Suprapubic skin (tissue), 4 donors: ENCODE results near the gene SPAG16. TPM values are rescaled to one million over a fixed set of nuclear protein-coding genes. Genes with fewer than 3 reads are reported as not detected.
A peak's percentile ranks its signal among the peaks of the same experiment; 100 is the strongest.

Source experiments
- DNase-seq, 2 donors: peaks; one replicate each; pipeline ENCODE4 v3.0.0-alpha.2; 2019; ENCODE audit warnings: low spot score in 2 of 2
- H3K27ac ChIP-seq: fragments of 200-600 bp; sonication (generic); one replicate; pipeline ENCODE4 v1.5.1; 2019
- H3K27me3 ChIP-seq: fragments of 200-600 bp; sonication (generic); one replicate; pipeline ENCODE4 v1.5.1; 2019
- H3K36me3 ChIP-seq: fragments of 200-600 bp; sonication (generic); one replicate; pipeline ENCODE4 v1.5.1; 2019
- H3K4me1 ChIP-seq: fragments of 200-600 bp; sonication (generic); one replicate; pipeline ENCODE4 v1.5.1; 2019
- H3K4me3 ChIP-seq: fragments of 200-600 bp; sonication (generic); one replicate; pipeline ENCODE4 v1.5.1; 2019; ENCODE audit warnings: mild to moderate bottlenecking
- H3K9me3 ChIP-seq: fragments of 200-600 bp; sonication (generic); one replicate; pipeline ENCODE4 v1.5.1; 2019
- CTCF ChIP-seq, 2 donors: fragments of 200-600 bp in 1 of 2; fragments of 450-650 bp in 1 of 2; sonication (generic) in 1 of 2; IDR thresholded peaks; one replicate each; pipeline ENCODE4 v1.5.1; 2016 to 2019; ENCODE audit warnings: antibody characterized with exemption in 2 of 2, mild to moderate bottlenecking in 1 of 2, moderate library complexity in 1 of 2
- EP300 ChIP-seq: sonication (generic); formaldehyde crosslinking; IDR thresholded peaks from one replicate; pipeline ENCODE4 v1.6.1; 2017; ENCODE audit warnings: antibody characterized with exemption
- POLR2A ChIP-seq, 2 donors: fragments of 450-650 bp; IDR thresholded peaks; one replicate each; pipeline ENCODE4 v1.6.1; 2017; ENCODE audit warnings: antibody characterized with exemption in 2 of 2, mild to moderate bottlenecking in 2 of 2, moderate library complexity in 2 of 2
- POLR2AphosphoS5 ChIP-seq, 3 donors: sonication (generic); formaldehyde crosslinking; IDR thresholded peaks; one replicate each; pipeline ENCODE4 v1.6.1; 2017; ENCODE audit warnings: antibody characterized with exemption in 3 of 3
- WGBS: methylation state at CpG from one replicate; pipeline ENCODE4 v1.1.5; 2018; 5-methylcytosine and 5-hydroxymethylcytosine counted together
- total RNA-seq, 4 donors: library from RNA; depleted of rRNA; stranded (reverse); fragments of >200 nt; gene quantifications; one replicate each; pipeline ENCODE4 v1.1.0, GENCODE V29; 2016

SPAG16 gene
- total RNA-seq, 4 donors from 2014 or later, result 17.5 to 31.4 (median 22.0) TPM

DNA sequence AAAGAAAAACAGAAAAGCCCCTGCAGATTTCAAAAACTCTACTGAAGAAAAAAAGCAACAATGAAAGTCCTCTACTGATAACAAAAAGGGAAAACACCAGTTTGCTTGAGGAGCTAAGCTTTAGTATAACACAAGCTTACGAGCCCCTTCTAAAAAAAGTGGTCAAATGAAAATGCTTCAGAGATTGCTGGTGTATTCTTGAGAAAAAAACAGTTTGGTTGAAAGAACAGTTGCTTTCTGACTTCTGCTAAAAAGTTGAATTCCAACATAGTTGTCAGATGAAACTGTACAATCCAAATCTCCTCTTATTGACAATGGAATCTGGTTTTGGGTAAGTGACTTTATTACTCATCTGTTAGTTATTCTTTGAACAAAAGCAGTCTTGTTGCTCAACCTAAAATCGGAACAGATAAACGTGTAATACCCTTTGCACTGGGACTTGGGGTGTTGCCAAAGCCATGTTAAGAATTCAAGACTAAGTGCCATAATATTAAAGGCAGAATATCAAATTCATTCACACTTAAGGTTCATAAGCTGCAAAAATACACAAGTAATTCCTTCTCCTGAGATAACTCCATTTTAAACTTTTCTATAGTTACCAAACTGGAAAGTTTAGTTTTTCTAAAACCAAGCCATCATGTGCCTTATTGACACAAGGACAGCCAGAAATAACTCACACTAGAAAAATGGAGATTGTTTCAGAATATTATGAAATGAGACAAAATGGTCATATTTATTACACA lies 45.3 kb upstream of the SPAG16 start:
- 29% methylated on average over 3 of the region's 3 CpGs for WGBS
- DNase-seq, result no peak
- no peak for TF ChIP-seq EP300
- no peak for TF ChIP-seq POLR2AphosphoS5 (IDR thresholded peaks at IDR 0.05)
- no peak for TF ChIP-seq POLR2A (IDR thresholded peaks at IDR 0.05)
- TF ChIP-seq CTCF (IDR thresholded peaks at IDR 0.05), result no peak

DNA sequence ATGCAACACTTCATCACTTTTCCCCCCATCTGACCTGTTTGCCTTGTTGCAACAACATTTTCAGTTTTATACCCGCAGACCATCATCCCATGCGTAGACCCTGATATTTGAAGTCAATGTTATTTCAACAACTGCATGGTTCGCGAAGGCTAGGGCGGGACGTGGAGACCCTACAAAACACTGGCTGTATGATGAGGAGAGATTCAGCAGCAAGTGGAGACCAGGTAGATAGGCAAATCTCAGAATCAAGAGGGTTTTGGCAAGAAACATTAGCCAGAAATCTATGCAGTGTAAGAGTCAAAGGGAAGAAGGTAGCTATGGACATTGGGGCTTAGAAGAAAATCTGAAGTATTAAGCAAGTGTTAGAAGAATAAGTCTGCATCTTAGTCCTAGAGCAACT lies 42.4 kb upstream of the SPAG16 start:
- Histone ChIP-seq H3K27ac (no peak overlapping the region), H3K4me1 (peaks cover 14% of the 10 kb centered on the region), H3K27me3 (no peaks in the 10 kb centered on the region), H3K4me3 (no peak overlapping the region), H3K9me3 (no peaks in the 10 kb centered on the region), H3K36me3 (no peaks in the 10 kb centered on the region)
- TF ChIP-seq CTCF (IDR thresholded peaks at IDR 0.05) (no peak), EP300 (no peak), POLR2AphosphoS5 (IDR thresholded peaks at IDR 0.05) (no peak), POLR2A (IDR thresholded peaks at IDR 0.05) (no peak)
- DNase-seq, result no peak
- 95% methylated on average over 6 of the region's 6 CpGs for WGBS

More for the DNA sequence above, 45.3 kb upstream of the SPAG16 start:
- no peak overlapping the region for H3K4me3 ChIP-seq
- peaks cover 14% of the 10 kb centered on the region for H3K4me1 ChIP-seq
- H3K36me3 ChIP-seq, result no peaks in the 10 kb centered on the region
- no peaks in the 10 kb centered on the region for H3K9me3 ChIP-seq
- no peaks in the 10 kb centered on the region for H3K27me3 ChIP-seq
- peak overlapping the region; percentile 32 for H3K27ac ChIP-seq

GRCh38 chr2:213242653-213243052 lies 41.6 kb upstream of the SPAG16 start:
- no peak for TF ChIP-seq CTCF (IDR thresholded peaks at IDR 0.05)
- TF ChIP-seq POLR2A (IDR thresholded peaks at IDR 0.05), result no peak
- TF ChIP-seq EP300, result no peak
- TF ChIP-seq POLR2AphosphoS5 (IDR thresholded peaks at IDR 0.05), result no peak
- Histone ChIP-seq H3K4me1 (peaks cover 14% of the 10 kb centered on the region), H3K36me3 (no peaks in the 10 kb centered on the region), H3K9me3 (no peaks in the 10 kb centered on the region), H3K4me3 (no peak overlapping the region), H3K27me3 (no peaks in the 10 kb centered on the region), H3K27ac (no peak overlapping the region)
- no peak for DNase-seq
- 90% methylated on average over 1 of the region's 1 CpG for whole genome bisulfite sequencing

- H3K4me1 ChIP-seq, result peaks cover 11% of the 10 kb centered on the region
- no peaks in the 10 kb centered on the region for H3K27me3 ChIP-seq
- no peak overlapping the region for H3K27ac ChIP-seq
- H3K36me3 ChIP-seq, result no peaks in the 10 kb centered on the region
- 81% methylated on average over 6 of the region's 6 CpGs for WGBS
- H3K9me3 ChIP-seq, result no peaks in the 10 kb centered on the region
- no peak for DNase-seq
- no peak overlapping the region for H3K4me3 ChIP-seq
- TF ChIP-seq POLR2AphosphoS5 (IDR thresholded peaks at IDR 0.05), result no peak
- TF ChIP-seq POLR2A (IDR thresholded peaks at IDR 0.05), result no peak
- no peak for TF ChIP-seq EP300
- TF ChIP-seq CTCF (IDR thresholded peaks at IDR 0.05), result no peak
These were observed 40.8 kb upstream of the SPAG16 start for GRCh38 chr2:213243189-213244044.
